ENCODE measurements around the gene ACOT9.

DNA sequence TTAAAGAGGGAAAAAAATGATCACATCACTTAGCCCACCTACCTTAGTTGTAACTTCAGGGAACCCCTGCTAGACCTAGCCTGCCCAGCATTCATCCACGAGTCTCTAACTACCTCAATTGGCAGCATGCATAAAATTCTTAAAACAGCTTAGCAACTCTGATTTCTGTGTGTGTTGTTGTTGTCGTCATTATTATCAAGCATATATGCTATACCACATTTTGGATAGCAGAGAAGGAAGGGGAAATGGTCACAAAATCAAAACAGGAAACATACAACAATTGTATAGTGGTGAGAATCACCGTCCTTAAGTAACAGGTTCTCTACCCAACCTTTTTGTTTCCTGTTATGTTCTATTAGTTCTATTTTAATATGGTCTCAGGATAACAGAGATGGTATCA, 2.7 kb upstream of the ACOT9 start:
- no peak for TF ChIP-seq POLR2A (IDR thresholded peaks at IDR 0.05)
- TF ChIP-seq, protein P1, sequence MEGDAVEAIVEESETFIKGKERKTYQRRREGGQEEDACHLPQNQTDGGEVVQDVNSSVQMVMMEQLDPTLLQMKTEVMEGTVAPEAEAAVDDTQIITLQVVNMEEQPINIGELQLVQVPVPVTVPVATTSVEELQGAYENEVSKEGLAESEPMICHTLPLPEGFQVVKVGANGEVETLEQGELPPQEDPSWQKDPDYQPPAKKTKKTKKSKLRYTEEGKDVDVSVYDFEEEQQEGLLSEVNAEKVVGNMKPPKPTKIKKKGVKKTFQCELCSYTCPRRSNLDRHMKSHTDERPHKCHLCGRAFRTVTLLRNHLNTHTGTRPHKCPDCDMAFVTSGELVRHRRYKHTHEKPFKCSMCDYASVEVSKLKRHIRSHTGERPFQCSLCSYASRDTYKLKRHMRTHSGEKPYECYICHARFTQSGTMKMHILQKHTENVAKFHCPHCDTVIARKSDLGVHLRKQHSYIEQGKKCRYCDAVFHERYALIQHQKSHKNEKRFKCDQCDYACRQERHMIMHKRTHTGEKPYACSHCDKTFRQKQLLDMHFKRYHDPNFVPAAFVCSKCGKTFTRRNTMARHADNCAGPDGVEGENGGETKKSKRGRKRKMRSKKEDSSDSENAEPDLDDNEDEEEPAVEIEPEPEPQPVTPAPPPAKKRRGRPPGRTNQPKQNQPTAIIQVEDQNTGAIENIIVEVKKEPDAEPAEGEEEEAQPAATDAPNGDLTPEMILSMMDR (IDR thresholded peaks at IDR 0.05) = no peak
